Inflammatory macrophage treated with lipopolysaccharide for 1 hour (primary cell): Measurements from ENCODE around the gene JMJD6.

Experiments
- DNase-seq, 2 donors: peaks; one replicate each; pipeline ENCODE4 v3.0.0-alpha.2; 2020 to 2022

Gene JMJD6

DNA sequence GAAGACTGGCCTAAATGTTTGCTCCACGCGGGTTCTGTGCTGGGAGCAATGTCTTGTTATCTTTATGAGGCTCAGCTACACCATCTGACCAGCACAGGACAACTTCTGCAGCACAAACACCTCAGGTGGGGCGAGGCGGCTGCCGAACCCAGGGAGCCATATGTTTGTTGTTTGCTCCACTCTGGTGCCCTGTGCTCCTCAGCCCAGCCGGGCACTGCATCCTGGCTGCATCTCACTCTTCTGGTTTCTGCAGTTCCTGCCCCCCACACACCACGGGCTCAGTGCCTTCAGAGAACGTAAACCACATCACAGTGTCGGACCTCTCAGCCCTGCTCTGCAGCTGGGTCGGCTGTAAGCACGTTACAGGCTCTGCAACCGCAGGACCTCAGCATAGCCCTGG lies 48.1 kb downstream of the JMJD6 start:
- DNase-seq, result no peak

DNA sequence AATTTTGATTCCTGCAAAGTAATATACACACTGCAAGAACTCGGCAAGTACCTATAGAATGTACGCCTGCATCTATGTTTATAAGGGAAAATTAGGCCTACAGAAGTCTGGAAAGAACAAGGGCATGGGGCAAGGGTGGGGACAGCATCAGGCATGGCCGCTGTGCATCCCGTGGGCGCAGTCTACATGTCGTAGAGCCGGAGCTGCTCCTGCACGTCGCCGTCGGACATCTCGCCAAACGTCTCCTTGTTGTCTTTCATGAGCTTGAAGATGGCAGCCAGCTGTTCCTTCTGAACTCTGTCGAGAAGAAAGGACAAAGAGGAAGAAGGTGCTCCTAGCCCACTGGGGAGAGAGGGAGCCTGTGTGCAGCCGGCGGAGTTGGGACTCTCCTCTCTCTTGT lies 49.0 kb downstream of the JMJD6 start:
- DNase-seq, result no peak

DNA sequence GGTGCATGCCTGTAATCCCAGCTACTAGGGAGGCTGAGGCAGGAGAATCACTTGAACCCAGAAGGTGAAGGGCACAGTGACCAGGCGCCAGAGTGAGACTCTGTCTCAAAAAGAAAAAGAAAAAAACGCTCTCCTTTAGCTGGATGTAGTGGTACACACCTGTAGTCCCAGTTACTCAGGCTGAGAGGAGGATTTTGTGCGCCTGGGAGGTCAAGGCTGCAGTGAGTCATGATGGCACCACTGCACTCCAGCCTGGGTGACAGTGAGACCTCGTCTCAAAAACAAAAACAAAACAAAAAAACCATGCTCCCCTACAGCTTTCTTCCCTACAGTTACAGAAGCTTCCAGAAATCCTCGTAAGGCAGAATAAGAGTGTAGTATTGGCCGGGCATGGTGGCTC lies 49.8 kb downstream of the JMJD6 start:
- no peak for DNase-seq

DNA sequence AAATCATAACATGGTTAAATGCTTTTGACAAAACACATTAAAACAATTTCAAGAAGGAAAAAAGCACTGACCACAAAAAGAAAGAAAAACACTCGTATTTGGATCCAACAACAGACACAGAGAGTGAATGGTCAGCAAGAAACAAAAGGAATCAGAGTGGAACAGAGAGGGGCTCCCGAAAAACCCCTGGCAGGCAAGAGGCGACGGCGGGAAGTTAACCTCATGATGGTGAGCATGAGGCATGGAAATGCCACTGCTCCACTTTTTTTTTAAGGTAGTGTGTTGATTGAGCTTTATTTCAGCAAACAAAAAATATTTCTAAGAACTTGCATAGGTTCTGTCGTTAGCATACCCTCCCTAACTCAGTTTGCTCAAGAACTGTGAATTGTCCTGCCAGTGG lies 50.8 kb downstream of the JMJD6 start:
- DNase-seq, result no peak

DNA sequence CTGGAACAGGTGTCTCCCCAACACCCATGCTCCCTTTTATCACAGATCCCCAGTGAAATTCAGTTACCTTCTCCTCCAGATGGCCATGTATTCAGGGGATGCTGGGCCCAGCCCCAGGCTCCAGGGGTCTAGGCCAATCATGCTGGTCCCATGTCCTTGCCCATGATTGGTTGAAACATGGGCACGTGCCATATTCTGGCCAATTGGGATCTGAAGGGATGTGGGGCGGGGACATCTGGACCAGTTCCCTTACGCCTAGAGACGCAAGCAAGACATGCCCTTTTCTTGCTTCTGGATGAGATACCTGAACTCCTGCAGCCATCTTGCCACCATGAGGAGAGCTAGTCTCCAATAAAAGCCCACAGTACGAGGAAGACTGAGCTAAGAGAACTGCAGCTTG lies 51.8 kb downstream of the JMJD6 start:
- DNase-seq, result no peak

DNA sequence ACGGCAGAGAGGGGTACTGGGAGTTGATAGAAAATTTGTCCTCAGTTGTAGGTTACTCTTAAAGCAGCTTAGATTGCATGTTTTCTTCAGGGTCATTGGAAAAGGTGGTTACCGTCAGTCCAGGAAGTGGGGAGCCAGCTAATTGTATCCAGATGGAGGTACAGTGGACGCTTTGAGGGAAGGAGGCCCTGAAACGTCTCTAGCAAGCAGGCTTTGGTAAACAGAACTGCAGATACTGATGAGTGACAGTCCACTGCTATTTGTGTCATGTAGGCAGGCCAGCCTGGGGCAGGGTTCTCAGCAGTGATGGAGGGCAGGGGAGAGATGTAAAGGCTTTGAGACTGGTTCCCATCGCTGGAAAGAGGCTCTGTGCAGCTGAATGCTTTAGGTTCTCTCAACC lies 52.7 kb downstream of the JMJD6 start:
- DNase-seq, result no peak

DNA sequence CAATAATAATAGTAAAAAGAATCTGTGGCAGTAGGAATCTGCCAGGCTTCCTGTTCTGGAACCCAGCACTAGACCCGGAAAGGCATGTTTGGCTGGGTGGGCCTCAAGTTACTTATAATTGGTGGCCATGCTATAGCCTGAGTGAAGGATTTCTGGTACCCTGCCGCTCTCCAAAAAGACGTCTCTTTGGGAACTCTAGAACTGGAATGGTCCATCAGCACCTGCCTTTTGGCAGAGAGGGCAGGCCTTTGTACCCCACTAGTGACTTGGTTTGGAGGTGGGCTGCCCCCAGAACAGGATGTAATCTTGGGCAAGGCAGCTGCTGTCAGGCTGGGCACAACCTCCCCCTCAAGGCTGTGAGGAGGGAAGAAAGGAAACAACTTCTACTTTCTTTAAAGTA lies 53.5 kb downstream of the JMJD6 start:
- no peak for DNase-seq

DNA sequence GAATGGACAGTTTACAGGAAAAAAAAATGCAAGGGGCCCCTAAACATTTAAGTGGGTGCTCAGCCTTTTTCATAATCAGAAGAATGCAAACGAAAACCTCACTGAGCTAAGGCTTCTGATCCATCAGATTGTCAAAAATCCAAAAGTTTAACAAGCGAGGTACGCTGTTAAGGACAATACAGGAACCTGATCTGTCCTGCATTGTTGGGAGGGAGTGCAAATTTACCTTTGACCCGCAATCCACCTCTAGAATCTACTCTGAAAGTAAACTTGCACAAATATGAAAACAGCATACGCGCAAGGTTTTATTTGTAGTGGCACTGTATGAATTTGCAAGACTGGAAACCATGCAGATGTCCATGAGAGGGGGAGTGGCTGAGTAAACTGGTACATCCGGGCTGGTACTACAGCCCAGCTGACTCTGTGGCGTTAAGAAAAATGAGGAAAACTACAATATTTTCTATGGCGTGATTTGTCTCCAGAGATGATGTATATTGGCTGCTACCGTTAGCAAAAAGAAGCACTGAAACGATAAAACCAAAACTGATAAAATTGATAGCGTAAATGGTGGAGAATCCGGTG lies 54.0 kb downstream of the JMJD6 start:
- DNase-seq, result peak in 1 of 2 donors; percentile 16

DNA sequence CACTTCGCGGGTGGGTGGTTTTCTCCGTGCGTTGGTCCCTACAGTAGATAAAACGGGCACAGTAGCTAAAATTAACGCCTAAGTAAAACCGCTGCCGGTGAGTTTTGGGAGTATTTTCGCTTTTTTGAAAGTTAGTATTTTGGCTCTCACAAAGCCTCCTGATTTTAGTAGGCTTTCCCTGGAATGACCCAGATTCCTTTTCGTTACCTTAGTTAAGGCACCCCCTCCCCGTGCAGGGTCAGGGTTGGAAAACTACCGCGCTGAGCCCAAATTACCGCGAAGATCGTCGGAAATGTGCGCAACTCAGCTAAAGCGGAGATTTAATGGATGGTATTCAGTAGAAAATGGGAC lies 54.5 kb downstream of the JMJD6 start:
- no peak for DNase-seq

DNA sequence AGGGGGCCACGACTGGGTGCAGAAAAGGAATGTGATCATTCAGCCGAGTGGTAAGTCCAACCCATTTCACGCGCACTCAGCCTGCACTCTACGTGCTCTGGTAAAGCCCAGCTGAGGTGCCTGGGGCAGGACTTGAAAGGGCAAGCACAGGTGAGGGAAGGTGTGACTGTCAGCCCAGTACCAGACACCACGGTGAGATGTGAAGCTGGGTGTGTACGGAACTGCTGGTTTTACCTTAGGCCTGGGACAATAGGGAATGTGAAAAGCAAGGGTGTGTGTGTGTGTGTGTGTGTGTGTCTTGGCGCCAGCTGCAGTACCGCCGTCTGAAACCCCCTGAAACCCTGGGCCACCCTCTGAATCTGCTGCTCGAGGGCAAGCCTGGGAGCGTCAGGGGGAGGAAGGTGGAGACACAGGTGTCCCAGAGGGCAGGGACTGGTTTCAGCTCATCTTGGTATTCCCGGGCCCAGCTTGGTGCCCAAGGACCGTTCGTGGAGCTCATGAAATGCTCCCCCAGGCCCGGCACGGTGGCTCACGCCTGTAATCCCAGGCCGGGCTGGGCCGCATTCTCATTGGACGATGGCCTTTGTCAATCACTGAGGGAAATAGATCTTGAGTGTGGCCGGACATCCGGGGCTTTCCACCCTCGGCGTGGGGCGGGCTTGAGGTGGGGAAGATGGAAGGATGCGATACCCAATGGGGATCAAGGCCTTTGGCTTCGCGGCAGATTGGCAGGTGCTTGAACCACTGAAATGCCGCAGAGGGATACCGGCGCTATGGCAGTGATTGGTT lies 55.1 kb downstream of the JMJD6 start:
- DNase-seq, result peak; percentile 100

DNA sequence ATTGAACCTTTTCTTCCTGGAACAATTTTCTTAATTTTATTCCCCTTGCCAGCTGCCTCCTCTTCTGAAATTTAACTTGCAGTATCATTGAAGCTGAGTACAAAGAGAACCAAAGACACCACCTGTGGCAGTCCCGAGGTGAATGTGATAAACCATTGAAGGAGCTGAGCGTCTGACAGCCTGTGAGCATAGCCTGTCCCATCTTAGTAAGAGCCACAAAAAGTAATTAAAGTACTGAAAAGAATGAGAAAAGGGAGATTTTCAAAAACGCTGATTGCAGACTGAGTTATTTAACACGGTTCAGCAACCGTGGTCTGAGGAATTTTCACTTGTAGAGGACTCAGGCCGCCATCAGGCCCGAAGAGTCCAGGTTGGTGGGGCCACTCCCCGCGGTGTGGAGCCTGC lies 55.7 kb downstream of the JMJD6 start:
- DNase-seq, result no peak

DNA sequence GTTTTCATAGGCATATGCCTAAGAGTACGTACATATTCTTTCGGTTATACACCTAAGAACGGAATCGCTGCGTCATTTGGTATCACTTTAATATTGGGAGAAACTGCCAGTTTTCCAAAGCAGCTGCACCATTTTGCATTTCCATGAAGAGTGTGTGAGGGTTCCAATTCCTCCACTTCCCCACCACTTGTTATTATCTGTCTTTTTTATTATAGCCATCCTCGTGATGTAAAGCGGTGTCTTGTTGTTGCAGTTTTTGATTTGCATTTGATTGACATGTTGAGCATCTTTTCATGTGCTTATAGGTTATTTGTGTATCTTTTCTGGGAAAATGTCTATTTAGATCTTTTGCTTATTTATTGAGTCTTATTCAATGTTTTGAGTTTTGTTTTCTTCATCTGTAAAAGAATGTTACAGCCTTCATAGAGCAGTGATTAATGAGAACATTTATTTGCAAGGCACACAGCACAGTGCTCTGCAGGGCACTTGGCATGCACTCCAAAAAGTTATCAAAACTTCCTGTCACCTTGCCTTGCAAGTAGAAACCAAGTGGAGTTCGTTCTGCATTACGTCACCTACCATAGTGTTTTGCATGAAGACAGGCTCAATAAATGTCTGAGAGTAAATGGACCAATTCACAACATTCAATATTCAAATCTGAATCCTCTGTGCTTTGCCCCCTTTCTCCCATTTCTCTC lies 56.2 kb downstream of the JMJD6 start:
- DNase-seq, result no peak
